Vagina (tissue), 2 donors: Measurements from ENCODE around the gene HOXC11.

ENCODE experiments used
- CTCF ChIP-seq, 3 experiments: fragments of 450-650 bp in 2 of 3; fragments of 200-600 bp in 1 of 3; sonication (generic) in 1 of 3; IDR thresholded peaks; one replicate each; pipeline ENCODE4 v1.5.1; 2017 to 2019; ENCODE audit warnings: antibody characterized with exemption in 3 of 3, mild to moderate bottlenecking in 2 of 3, moderate library complexity in 2 of 3
- POLR2A ChIP-seq, 2 donors: fragments of 450-650 bp; IDR thresholded peaks; one replicate each; pipeline ENCODE4 v1.6.1; 2017; ENCODE audit warnings: antibody characterized with exemption in 2 of 2, mild to moderate bottlenecking in 2 of 2, moderate library complexity in 2 of 2

GRCh38 chr12:53978477-53979356 is 5.8 kb downstream of the HOXC11 start:
- TF ChIP-seq CTCF (IDR thresholded peaks at IDR 0.05) (no peak), POLR2A (IDR thresholded peaks at IDR 0.05) (no peak)
